Hepatocyte (in vitro differentiated cells): ENCODE data around the gene USP22. TPM values are rescaled to one million over a fixed set of nuclear protein-coding genes. Genes with fewer than 3 reads are reported as not detected.

ENCODE experiments used
- DNase-seq: peaks from one replicate; pipeline ENCODE4 v3.0.0-alpha.2; 2016; ENCODE audit warnings: low spot score
- H2AFZ ChIP-seq: fragments of 200-600 bp; sonication (generic); 2 replicates; pipeline ENCODE4 v1.6.0; 2016; ENCODE audit warnings: antibody characterized with exemption, mild to moderate bottlenecking
- H3K27ac ChIP-seq: fragments of 200-600 bp; sonication (generic); 2 replicates; pipeline ENCODE4 v1.5.1; 2016; ENCODE audit warnings: mild to moderate bottlenecking
- H3K27me3 ChIP-seq: fragments of 200-600 bp; sonication (generic); 2 replicates; pipeline ENCODE4 v1.6.1; 2016
- H3K36me3 ChIP-seq: fragments of 200-600 bp; sonication (generic); replicated peaks from 2 replicates; pipeline ENCODE4 v1.5.1; 2016; ENCODE audit warnings: low read depth; ENCODE audit not compliant: insufficient read depth
- H3K4me1 ChIP-seq: fragments of 200-600 bp; sonication (generic); 2 replicates; pipeline ENCODE4 v1.5.1; 2016; ENCODE audit warnings: mild to moderate bottlenecking, moderate library complexity; ENCODE audit not compliant: insufficient read depth
- H3K4me2 ChIP-seq: fragments of 200-600 bp; sonication (generic); 2 replicates; pipeline ENCODE4 v1.6.0; 2016
- H3K4me3 ChIP-seq: fragments of 200-600 bp; sonication (generic); 2 replicates; pipeline ENCODE4 v1.5.1; 2016; ENCODE audit warnings: mild to moderate bottlenecking
- H3K79me2 ChIP-seq: fragments of 200-600 bp; sonication (generic); 2 replicates; pipeline ENCODE4 v1.6.0; 2017; ENCODE audit warnings: mild to moderate bottlenecking
- H3K9me2 ChIP-seq: fragments of 200-600 bp; sonication (generic); replicated peaks from 2 replicates; pipeline ENCODE4 v1.6.0; 2017; ENCODE audit warnings: mild to moderate bottlenecking; ENCODE audit not compliant: insufficient read depth
- H3K9me3 ChIP-seq: fragments of 200-600 bp; sonication (generic); 2 replicates; pipeline ENCODE4 v1.5.1; 2016; ENCODE audit warnings: low read depth, mild to moderate bottlenecking
- H4K20me1 ChIP-seq: fragments of 200-600 bp; sonication (generic); 2 replicates; pipeline ENCODE4 v1.6.0; 2016; ENCODE audit warnings: mild to moderate bottlenecking; ENCODE audit not compliant: insufficient read depth, poor library complexity, severe bottlenecking
- EZH2 ChIP-seq: fragments of 200-600 bp; sonication (generic); IDR thresholded peaks from 2 replicates; pipeline ENCODE4 v1.6.1; 2016; ENCODE audit warnings: antibody characterized with exemption, mild to moderate bottlenecking, borderline replicate concordance
- EZH2phosphoT487 ChIP-seq: fragments of 200-600 bp; sonication (generic); IDR thresholded peaks from one replicate; pipeline ENCODE4 v1.6.1; 2018; ENCODE audit warnings: antibody characterized with exemption, mild to moderate bottlenecking, low read depth, moderate library complexity; ENCODE audit not compliant: unreplicated experiment, severe bottlenecking
- WGBS: methylation state at CpG from one replicate; pipeline ENCODE4 v1.1.6; 2016; ENCODE audit warnings: low lambda C conversion rate; ENCODE audit errors: missing lambda C conversion rate; 5-methylcytosine and 5-hydroxymethylcytosine counted together
- polyA plus RNA-seq: library from polyadenylated mRNA; unstranded; fragments of >200 nt; fragmentation: Nextera tagmentation; extraction: Ambion mirVana; gene quantifications from 2 replicates; pipeline ENCODE4 v1.2.1, GENCODE V29; 2016
- total RNA-seq: library from RNA; depleted of rRNA; stranded (reverse); fragments of >200 nt; gene quantifications from 2 replicates; pipeline ENCODE4 v1.2.3, GENCODE V29; 2014
- TF ChIP-seq, protein P1 (sequence below): fragments of 200-600 bp; sonication (generic); IDR thresholded peaks from 2 replicates; pipeline ENCODE4 v1.5.1; 2016; ENCODE audit warnings: antibody characterized with exemption, mild to moderate bottlenecking; ENCODE audit not compliant: poor library complexity

The USP22 gene
- total and polyA plus RNA-seq, 2 experiments from 2014 or later = 84.0 to 157 TPM

DNA sequence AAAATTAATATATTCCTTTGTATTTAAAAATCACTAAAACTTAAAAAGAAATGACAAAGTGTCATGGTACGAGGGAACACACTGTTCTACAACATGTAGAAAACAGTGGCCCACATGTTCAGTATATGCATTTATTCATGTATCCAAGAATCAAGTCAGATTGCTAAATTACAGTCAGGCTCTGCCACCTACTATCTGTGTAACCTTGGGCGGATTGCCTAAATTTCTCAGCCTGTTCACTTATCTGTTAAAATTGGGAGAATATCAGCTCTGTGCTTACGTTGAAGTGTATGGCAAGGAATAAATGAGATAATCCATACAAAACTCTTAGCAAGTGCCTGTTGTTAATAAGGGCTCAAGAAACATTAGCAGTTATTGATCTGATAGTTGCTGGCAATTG is 3.4 kb upstream of the USP22 start:
- Histone ChIP-seq H4K20me1 (peaks cover 9% of the 10 kb centered on the region), H3K36me3 (no peaks in the 10 kb centered on the region), H3K4me2 (no peak overlapping the region), H3K4me1 (peaks cover 6% of the 10 kb centered on the region), H3K27me3 (no peaks in the 10 kb centered on the region), H3K4me3 (no peak overlapping the region), H3K9me2 (no peaks in the 10 kb centered on the region), H3K79me2 (peaks cover 12% of the 10 kb centered on the region), H2AFZ (no peak overlapping the region), H3K9me3 (no peaks in the 10 kb centered on the region), H3K27ac (no peak overlapping the region)
- 94% methylated on average over 3 of the region's 3 CpGs for WGBS
- no peak for TF ChIP-seq EZH2
- TF ChIP-seq, protein P1, sequence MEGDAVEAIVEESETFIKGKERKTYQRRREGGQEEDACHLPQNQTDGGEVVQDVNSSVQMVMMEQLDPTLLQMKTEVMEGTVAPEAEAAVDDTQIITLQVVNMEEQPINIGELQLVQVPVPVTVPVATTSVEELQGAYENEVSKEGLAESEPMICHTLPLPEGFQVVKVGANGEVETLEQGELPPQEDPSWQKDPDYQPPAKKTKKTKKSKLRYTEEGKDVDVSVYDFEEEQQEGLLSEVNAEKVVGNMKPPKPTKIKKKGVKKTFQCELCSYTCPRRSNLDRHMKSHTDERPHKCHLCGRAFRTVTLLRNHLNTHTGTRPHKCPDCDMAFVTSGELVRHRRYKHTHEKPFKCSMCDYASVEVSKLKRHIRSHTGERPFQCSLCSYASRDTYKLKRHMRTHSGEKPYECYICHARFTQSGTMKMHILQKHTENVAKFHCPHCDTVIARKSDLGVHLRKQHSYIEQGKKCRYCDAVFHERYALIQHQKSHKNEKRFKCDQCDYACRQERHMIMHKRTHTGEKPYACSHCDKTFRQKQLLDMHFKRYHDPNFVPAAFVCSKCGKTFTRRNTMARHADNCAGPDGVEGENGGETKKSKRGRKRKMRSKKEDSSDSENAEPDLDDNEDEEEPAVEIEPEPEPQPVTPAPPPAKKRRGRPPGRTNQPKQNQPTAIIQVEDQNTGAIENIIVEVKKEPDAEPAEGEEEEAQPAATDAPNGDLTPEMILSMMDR = no peak
- TF ChIP-seq EZH2phosphoT487 = no peak
- no peak for DNase-seq

DNA sequence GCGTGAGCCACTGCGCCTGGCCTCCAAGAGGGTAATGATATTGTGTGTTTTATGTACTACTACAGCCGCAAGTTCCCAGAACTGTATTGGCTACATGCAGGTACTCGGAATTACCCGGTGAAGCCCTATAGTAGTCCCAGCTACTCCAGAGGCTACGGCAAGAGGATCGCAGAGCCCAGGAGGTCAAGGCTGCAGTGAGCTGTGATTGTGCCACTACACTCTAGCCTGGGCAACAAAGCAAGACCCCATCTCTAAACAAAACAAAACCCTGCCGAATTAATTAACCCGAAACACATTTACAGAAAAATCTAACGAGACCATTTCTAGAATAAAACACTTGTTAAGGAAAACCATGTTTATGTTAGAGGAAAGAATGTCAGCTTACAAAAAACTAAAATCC is 2.2 kb upstream of the USP22 start:
- no peak overlapping the region for H3K4me2 ChIP-seq
- 98% methylated on average over 10 of the region's 10 CpGs for WGBS
- peaks cover 22% of the 10 kb centered on the region for H4K20me1 ChIP-seq
- H3K4me1 ChIP-seq = peaks cover 7% of the 10 kb centered on the region
- no peak overlapping the region for H3K4me3 ChIP-seq
- H3K79me2 ChIP-seq = peaks cover 25% of the 10 kb centered on the region
- H3K27ac ChIP-seq = no peak overlapping the region
- no peaks in the 10 kb centered on the region for H3K27me3 ChIP-seq
- H3K9me3 ChIP-seq = no peaks in the 10 kb centered on the region
- TF ChIP-seq, protein P1 = no peak
- no peak for TF ChIP-seq EZH2phosphoT487
- no peaks in the 10 kb centered on the region for H3K36me3 ChIP-seq
- H2AFZ ChIP-seq = no peak overlapping the region
- no peak for DNase-seq
- H3K9me2 ChIP-seq = no peaks in the 10 kb centered on the region

DNA sequence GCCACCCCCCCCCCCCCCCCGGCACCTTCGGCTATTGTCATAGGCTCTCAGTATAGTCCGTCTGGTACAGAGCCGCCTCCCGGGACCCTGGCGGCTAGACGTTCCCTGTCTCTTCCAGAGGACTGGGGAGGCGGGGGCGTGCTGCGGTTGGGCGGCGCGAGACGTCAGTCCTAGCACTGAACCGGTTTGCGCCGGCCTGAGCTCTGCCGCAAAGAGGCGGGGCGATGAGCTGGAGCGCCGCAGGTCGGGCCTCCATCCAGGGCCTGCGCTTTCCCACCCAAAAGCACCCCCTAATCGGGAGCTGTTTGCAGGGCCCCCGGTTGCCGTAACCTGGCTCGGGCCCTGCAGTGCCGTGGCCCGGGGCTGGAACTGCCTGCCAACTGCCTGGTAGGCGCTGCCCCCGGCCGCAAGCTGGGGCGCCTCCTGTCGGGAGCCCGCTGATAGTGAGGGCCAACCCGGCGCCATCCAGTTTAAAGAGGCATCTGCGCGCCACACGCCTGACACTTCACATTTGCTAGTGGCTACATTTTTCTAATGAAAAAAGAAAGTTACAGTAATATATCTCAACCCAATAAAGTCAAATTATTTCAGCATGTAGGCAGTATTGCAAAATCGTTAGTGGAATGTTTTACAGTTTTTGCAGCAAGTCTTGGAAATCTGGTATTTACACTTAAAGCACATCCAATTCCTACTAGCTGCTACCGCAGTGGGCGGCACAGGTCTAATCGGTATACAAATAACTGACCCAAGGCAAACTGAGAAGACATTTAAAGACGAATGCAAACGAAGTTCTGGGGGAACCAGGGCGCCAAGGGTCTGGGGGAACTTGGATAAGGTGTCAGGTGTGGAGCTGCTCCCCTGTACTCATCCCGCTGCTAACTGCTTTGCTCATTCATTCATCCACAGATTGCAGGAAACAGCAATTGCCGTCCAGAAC is 753 bp upstream of the USP22 start:
- Histone ChIP-seq H3K79me2 (peaks cover 39% of the 10 kb centered on the region), H3K27ac (peak overlapping the region; percentile 98), H3K4me1 (peaks cover 15% of the 10 kb centered on the region), H2AFZ (peak overlapping the region; percentile 49), H3K4me3 (peak overlapping the region; percentile 35), H3K4me2 (peak overlapping the region; percentile 76), H3K9me3 (no peaks in the 10 kb centered on the region), H3K36me3 (no peaks in the 10 kb centered on the region), H4K20me1 (peaks cover 36% of the 10 kb centered on the region), H3K9me2 (no peaks in the 10 kb centered on the region), H3K27me3 (no peaks in the 10 kb centered on the region)
- peak; percentile 100 for DNase-seq
- 2% methylated on average over 44 of the region's 50 CpGs for WGBS
- TF ChIP-seq, protein P1 = peak; percentile 91
- TF ChIP-seq EZH2phosphoT487 = no peak
